ENCODE data around the gene SDK1.

The SDK1 gene

GRCh38 chr7:4177001-4177400 is 875.9 kb downstream of the SDK1 start:
- H3K27ac Mint-ChIP-seq = no peak overlapping the region
- no peak overlapping the region for H3K4me3 Mint-ChIP-seq
- H3K4me1 Mint-ChIP-seq (ENCODE audit: low read depth) = no peaks in the 10 kb centered on the region
- H3K36me3 Mint-ChIP-seq (ENCODE audit: low read depth) = no peaks in the 10 kb centered on the region
- H3K27me3 Mint-ChIP-seq = no peaks in the 10 kb centered on the region
- H3K9me3 Mint-ChIP-seq = no peaks in the 10 kb centered on the region

- Mint-ChIP-seq H3K4me1 (ENCODE audit: low read depth) (no peaks in the 10 kb centered on the region), H3K9me3 (no peaks in the 10 kb centered on the region), H3K36me3 (ENCODE audit: low read depth) (no peaks in the 10 kb centered on the region), H3K27me3 (no peaks in the 10 kb centered on the region), H3K27ac (no peak overlapping the region), H3K4me3 (no peak overlapping the region)
Observed at GRCh38 chr7:4178416-4178815, 877.4 kb downstream of the SDK1 start.

- Mint-ChIP-seq H3K4me3 (no peak overlapping the region), H3K36me3 (ENCODE audit: low read depth) (no peaks in the 10 kb centered on the region), H3K27me3 (no peaks in the 10 kb centered on the region), H3K27ac (no peak overlapping the region), H3K9me3 (no peaks in the 10 kb centered on the region), H3K4me1 (ENCODE audit: low read depth) (no peaks in the 10 kb centered on the region)
Observed at GRCh38 chr7:4178916-4179687, 878.0 kb downstream of the SDK1 start.

GRCh38 chr7:4179688-4180380 is 878.8 kb downstream of the SDK1 start:
- H3K27ac Mint-ChIP-seq = no peak overlapping the region
- no peaks in the 10 kb centered on the region for H3K9me3 Mint-ChIP-seq
- no peaks in the 10 kb centered on the region for H3K36me3 Mint-ChIP-seq (ENCODE audit: low read depth)
- no peaks in the 10 kb centered on the region for H3K4me1 Mint-ChIP-seq (ENCODE audit: low read depth)
- no peaks in the 10 kb centered on the region for H3K27me3 Mint-ChIP-seq
- no peak overlapping the region for H3K4me3 Mint-ChIP-seq

GRCh38 chr7:4181446-4181845 is 880.4 kb downstream of the SDK1 start:
- no peak overlapping the region for H3K27ac Mint-ChIP-seq
- H3K4me3 Mint-ChIP-seq = no peak overlapping the region
- H3K27me3 Mint-ChIP-seq = no peaks in the 10 kb centered on the region
- H3K36me3 Mint-ChIP-seq (ENCODE audit: low read depth) = no peaks in the 10 kb centered on the region
- no peaks in the 10 kb centered on the region for H3K9me3 Mint-ChIP-seq
- no peaks in the 10 kb centered on the region for H3K4me1 Mint-ChIP-seq (ENCODE audit: low read depth)

- no peak overlapping the region for H3K27ac Mint-ChIP-seq
- no peak overlapping the region for H3K4me3 Mint-ChIP-seq
- H3K4me1 Mint-ChIP-seq (ENCODE audit: low read depth) = no peaks in the 10 kb centered on the region
- H3K27me3 Mint-ChIP-seq = no peaks in the 10 kb centered on the region
- H3K9me3 Mint-ChIP-seq = no peaks in the 10 kb centered on the region
- H3K36me3 Mint-ChIP-seq (ENCODE audit: low read depth) = no peaks in the 10 kb centered on the region
Observed at GRCh38 chr7:4182605-4183300, 881.7 kb downstream of the SDK1 start.

GRCh38 chr7:4184653-4185052 is 883.6 kb downstream of the SDK1 start:
- Mint-ChIP-seq H3K4me1 (ENCODE audit: low read depth) (no peaks in the 10 kb centered on the region), H3K36me3 (ENCODE audit: low read depth) (no peaks in the 10 kb centered on the region)

GRCh38 chr7:4185136-4185535 is 884.1 kb downstream of the SDK1 start:
- Mint-ChIP-seq H3K4me1 (ENCODE audit: low read depth) (no peaks in the 10 kb centered on the region), H3K36me3 (ENCODE audit: low read depth) (no peaks in the 10 kb centered on the region), H3K4me3 (no peak overlapping the region), H3K9me3 (no peaks in the 10 kb centered on the region), H3K27ac (no peak overlapping the region), H3K27me3 (no peaks in the 10 kb centered on the region)

More at GRCh38 chr7:4184653-4185052, 883.6 kb downstream of the SDK1 start:
- Mint-ChIP-seq H3K4me3 (no peak overlapping the region), H3K9me3 (no peaks in the 10 kb centered on the region), H3K27ac (no peak overlapping the region), H3K27me3 (no peaks in the 10 kb centered on the region)

GRCh38 chr7:4185721-4186512 is 884.9 kb downstream of the SDK1 start:
- H3K27me3 Mint-ChIP-seq = no peaks in the 10 kb centered on the region

GRCh38 chr7:4186513-4186780 is 885.4 kb downstream of the SDK1 start:
- no peaks in the 10 kb centered on the region for H3K36me3 Mint-ChIP-seq (ENCODE audit: low read depth)
- no peak overlapping the region for H3K27ac Mint-ChIP-seq
- H3K9me3 Mint-ChIP-seq = no peaks in the 10 kb centered on the region
- no peak overlapping the region for H3K4me3 Mint-ChIP-seq
- no peaks in the 10 kb centered on the region for H3K27me3 Mint-ChIP-seq
- no peaks in the 10 kb centered on the region for H3K4me1 Mint-ChIP-seq (ENCODE audit: low read depth)

More at GRCh38 chr7:4185721-4186512, 884.9 kb downstream of the SDK1 start:
- H3K4me1 Mint-ChIP-seq (ENCODE audit: low read depth) = no peaks in the 10 kb centered on the region
- H3K4me3 Mint-ChIP-seq = no peak overlapping the region
- H3K36me3 Mint-ChIP-seq (ENCODE audit: low read depth) = no peaks in the 10 kb centered on the region
- no peak overlapping the region for H3K27ac Mint-ChIP-seq
- H3K9me3 Mint-ChIP-seq = no peaks in the 10 kb centered on the region

GRCh38 chr7:4188651-4189050 is 887.6 kb downstream of the SDK1 start:
- Mint-ChIP-seq H3K9me3 (no peaks in the 10 kb centered on the region), H3K4me1 (ENCODE audit: low read depth) (no peaks in the 10 kb centered on the region), H3K36me3 (ENCODE audit: low read depth) (no peaks in the 10 kb centered on the region), H3K27me3 (no peaks in the 10 kb centered on the region), H3K27ac (no peak overlapping the region), H3K4me3 (no peak overlapping the region)

- Mint-ChIP-seq H3K4me3 (no peak overlapping the region), H3K4me1 (ENCODE audit: low read depth) (no peaks in the 10 kb centered on the region), H3K36me3 (ENCODE audit: low read depth) (no peaks in the 10 kb centered on the region), H3K27me3 (no peaks in the 10 kb centered on the region), H3K27ac (no peak overlapping the region), H3K9me3 (no peaks in the 10 kb centered on the region)
Observed at GRCh38 chr7:4189131-4189570, 888.1 kb downstream of the SDK1 start.

GRCh38 chr7:4190010-4190981 is 889.2 kb downstream of the SDK1 start:
- H3K4me3 Mint-ChIP-seq = no peak overlapping the region
- no peak overlapping the region for H3K27ac Mint-ChIP-seq
- no peaks in the 10 kb centered on the region for H3K4me1 Mint-ChIP-seq (ENCODE audit: low read depth)
- no peaks in the 10 kb centered on the region for H3K36me3 Mint-ChIP-seq (ENCODE audit: low read depth)
- H3K27me3 Mint-ChIP-seq = no peaks in the 10 kb centered on the region
- H3K9me3 Mint-ChIP-seq = no peaks in the 10 kb centered on the region

GRCh38 chr7:4191046-4191445 is 890.0 kb downstream of the SDK1 start:
- H3K4me3 Mint-ChIP-seq = no peak overlapping the region
- H3K27me3 Mint-ChIP-seq = no peaks in the 10 kb centered on the region
- no peaks in the 10 kb centered on the region for H3K4me1 Mint-ChIP-seq (ENCODE audit: low read depth)
- no peaks in the 10 kb centered on the region for H3K9me3 Mint-ChIP-seq
- H3K27ac Mint-ChIP-seq = no peak overlapping the region
- H3K36me3 Mint-ChIP-seq (ENCODE audit: low read depth) = no peaks in the 10 kb centered on the region
